Type B pancreatic cell (in vitro differentiated cells): ENCODE results near the gene CD93. TPM values are rescaled to one million over a fixed set of nuclear protein-coding genes. Genes with fewer than 3 reads are reported as not detected.
A peak's percentile ranks its signal among the peaks of the same experiment; 100 is the strongest.

Source experiments
- DNase-seq: peaks from one replicate; pipeline ENCODE4 v3.0.0; 2021; ENCODE audit warnings: mixed read lengths; ENCODE audit not compliant: unreplicated experiment; ENCODE audit errors: extremely low spot score
- H3K27ac Mint-ChIP-seq: 2 replicates; pipeline ENCODE4 v1.8.0; 2021; ENCODE audit warnings: mild to moderate bottlenecking, mixed read lengths
- H3K27me3 Mint-ChIP-seq: 2 replicates; pipeline ENCODE4 v1.8.0; 2021; ENCODE audit warnings: mixed read lengths
- H3K36me3 Mint-ChIP-seq: 2 replicates; pipeline ENCODE4 v1.8.0; 2021; ENCODE audit warnings: mixed read lengths
- H3K4me1 Mint-ChIP-seq: one replicate; pipeline ENCODE4 v1.8.0; 2021; ENCODE audit warnings: mixed read lengths; ENCODE audit not compliant: unreplicated experiment
- H3K4me3 Mint-ChIP-seq: 2 replicates; pipeline ENCODE4 v1.8.0; 2021; ENCODE audit warnings: mild to moderate bottlenecking, mixed read lengths
- H3K9me3 Mint-ChIP-seq: 2 replicates; pipeline ENCODE4 v1.8.0; 2021; ENCODE audit warnings: mixed read lengths
- CTCF ChIP-seq: fragments of 200-600 bp; sonication (generic); conservative IDR thresholded peaks from 2 replicates; pipeline ENCODE4 v1.5.0; 2021; ENCODE audit warnings: antibody characterized with exemption, mild to moderate bottlenecking
- total RNA-seq: library from RNA; stranded (reverse); gene quantifications from 2 replicates; pipeline ENCODE4 v1.2.1, GENCODE V29; 2021; ENCODE audit warnings: low replicate concordance

CD93 gene
- total RNA-seq, 1 donor from 2014 or later = 0.05 TPM

DNA sequence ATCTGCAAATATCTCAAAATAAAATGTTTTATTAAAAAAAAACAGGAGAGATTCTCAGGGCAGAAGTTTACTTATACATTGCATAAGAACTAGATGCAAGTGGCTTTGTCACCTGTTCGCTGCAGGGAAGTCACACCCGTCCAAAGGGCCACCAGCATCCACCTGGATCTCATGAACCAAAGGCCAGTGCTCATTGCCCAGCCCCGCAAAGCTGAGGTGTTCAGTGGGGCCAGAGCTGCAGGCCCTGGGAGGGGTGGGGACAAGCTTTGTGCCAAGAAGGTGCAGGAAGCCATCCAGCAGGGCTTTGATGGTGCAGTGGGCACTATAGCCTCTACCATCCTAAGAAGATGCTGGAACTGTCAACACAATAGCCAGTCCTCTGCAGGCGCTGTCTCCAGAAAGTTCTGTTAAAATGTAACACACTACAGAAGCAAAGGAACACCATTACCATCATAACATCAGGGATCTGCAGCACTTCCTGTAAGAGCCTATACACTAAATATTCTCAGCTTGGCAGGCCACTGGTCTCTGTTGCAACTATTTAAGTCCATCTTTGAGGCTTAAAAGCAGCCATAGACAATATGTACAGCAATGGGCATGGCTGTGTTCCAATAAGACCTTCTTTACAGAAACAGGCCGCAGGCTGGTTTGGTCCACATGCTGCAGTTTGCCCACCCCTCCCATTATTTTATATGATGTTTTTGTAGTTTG lies 15.7 kb upstream of the CD93 start:
- Mint-ChIP-seq H3K27ac (no peak overlapping the region), H3K9me3 (peaks cover 5% of the 10 kb centered on the region), H3K4me3 (no peak overlapping the region), H3K27me3 (peaks cover 4% of the 10 kb centered on the region), H3K36me3 (no peaks in the 10 kb centered on the region), H3K4me1 (peaks cover 17% of the 10 kb centered on the region)
- TF ChIP-seq CTCF = no peak
- DNase-seq = no peak

DNA sequence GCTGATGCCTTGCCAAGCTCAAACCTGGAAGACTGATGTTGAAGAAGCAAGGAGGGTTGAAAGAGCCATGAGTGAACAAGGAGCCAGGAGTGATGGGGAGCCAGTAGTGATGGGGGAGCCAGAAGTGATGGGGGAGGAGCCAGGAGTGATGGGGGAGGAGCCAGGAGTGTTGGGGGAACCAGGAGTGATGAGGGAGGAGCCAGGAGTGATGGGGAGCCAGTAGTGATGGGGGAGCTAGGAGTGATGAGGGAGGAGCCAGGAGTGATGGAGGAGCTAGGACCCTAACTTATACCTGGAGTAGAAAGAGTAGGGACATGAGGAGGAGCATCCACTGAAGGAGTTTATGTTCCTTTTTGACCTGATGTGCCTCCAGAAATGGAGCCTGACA lies 14.6 kb upstream of the CD93 start:
- Mint-ChIP-seq H3K36me3 (no peaks in the 10 kb centered on the region), H3K4me1 (peaks cover 11% of the 10 kb centered on the region), H3K9me3 (peaks cover 5% of the 10 kb centered on the region), H3K4me3 (peak overlapping the region; percentile 35), H3K27me3 (peaks cover 4% of the 10 kb centered on the region), H3K27ac (peak overlapping the region; percentile 86)
- DNase-seq = no peak
- no peak for TF ChIP-seq CTCF

DNA sequence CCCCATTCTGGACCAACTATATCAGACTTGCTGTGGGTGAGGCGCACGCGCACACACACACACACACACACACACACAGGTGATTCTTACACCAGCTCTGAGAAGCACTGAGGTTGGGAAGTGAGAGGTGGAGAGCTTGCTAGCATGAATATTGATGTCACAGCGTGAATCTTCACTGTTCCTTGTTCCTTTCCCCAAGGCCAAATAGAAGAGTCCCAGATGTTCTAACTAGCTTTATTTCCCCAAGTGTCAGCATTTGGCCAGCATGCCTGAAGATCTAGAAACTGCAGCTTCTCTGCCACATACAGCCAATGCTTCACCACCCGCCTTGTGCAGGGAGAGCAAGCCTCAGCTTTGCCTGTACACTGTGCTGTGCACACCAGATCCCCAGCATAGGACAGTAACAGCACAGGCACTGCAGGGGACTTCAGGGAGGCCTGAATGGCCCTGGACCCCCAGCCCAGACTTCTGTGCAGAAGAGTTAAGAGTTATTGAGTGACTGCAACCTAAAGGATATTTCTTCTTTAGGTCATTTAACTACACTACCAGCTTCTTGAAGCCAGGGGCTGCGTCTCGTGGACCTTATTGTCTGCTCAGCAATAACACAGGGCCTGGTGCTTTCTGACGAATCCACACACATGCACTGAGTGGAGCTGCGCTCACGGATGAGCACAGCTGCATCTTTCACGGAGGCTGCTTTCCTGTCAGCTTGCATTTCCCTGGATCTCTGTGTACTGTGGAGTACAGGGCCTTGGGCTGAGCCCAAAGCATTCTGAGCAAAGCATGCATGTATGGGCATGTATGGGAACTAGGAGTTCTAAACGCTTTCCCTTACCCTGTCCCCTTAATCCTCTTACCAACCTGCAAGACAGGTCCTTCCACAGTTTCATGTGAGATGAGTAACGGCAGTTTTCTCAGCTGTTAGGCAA lies 13.9 kb upstream of the CD93 start:
- DNase-seq = no peak
- Mint-ChIP-seq H3K4me3 (peak overlapping the region; percentile 35), H3K27ac (peak overlapping the region; percentile 86), H3K27me3 (peaks cover 7% of the 10 kb centered on the region), H3K4me1 (peaks cover 11% of the 10 kb centered on the region), H3K9me3 (peaks cover 5% of the 10 kb centered on the region), H3K36me3 (no peaks in the 10 kb centered on the region)
- no peak for TF ChIP-seq CTCF

GRCh38 chr20:23097636-23098580 lies 11.8 kb upstream of the CD93 start:
- DNase-seq = no peak
- Mint-ChIP-seq H3K9me3 (peaks cover 5% of the 10 kb centered on the region), H3K27ac (no peak overlapping the region), H3K4me3 (peak overlapping the region; percentile 4), H3K27me3 (peaks cover 14% of the 10 kb centered on the region), H3K4me1 (peaks cover 11% of the 10 kb centered on the region), H3K36me3 (no peaks in the 10 kb centered on the region)
- TF ChIP-seq CTCF = no peak

GRCh38 chr20:23096986-23097520 lies 10.9 kb upstream of the CD93 start:
- Mint-ChIP-seq H3K4me1 (peaks cover 16% of the 10 kb centered on the region), H3K9me3 (peaks cover 5% of the 10 kb centered on the region), H3K36me3 (no peaks in the 10 kb centered on the region), H3K27me3 (peaks cover 19% of the 10 kb centered on the region), H3K27ac (no peak overlapping the region), H3K4me3 (no peak overlapping the region)
- no peak for DNase-seq
- TF ChIP-seq CTCF = no peak
